Measurements from ENCODE around the gene SALL1. TPM values are rescaled to one million over a fixed set of nuclear protein-coding genes. Genes with fewer than 3 reads are reported as not detected.

The SALL1 gene
- 4.5 TPM for polyA plus RNA-seq
- long read RNA-seq, donor 1, result 0 reads
- long read RNA-seq, donor 2, result 0 reads
- long read RNA-seq, donor 3, result 0 reads
- long read RNA-seq, donor 4, result 0 reads
- long read RNA-seq, donor 5, full-length matches to known transcripts, result 1 of 1 reads
- long read RNA-seq, donor 5, partial matches to known transcripts, result 0 of 1 reads
- long read RNA-seq, donor 5, other reads (novel, unspliced or antisense), result 0 of 1 reads
- long read RNA-seq, donor 6, result 0 reads
- long read RNA-seq, donor 7, result 0 reads
- long read RNA-seq, donor 8, result 0 reads
- long read RNA-seq, donor 9, result 0 reads
- long read RNA-seq, donor 10, result 0 reads
- long read RNA-seq, donor 11, partial matches to known transcripts, result 0 of 1 reads
- long read RNA-seq, donor 11, other reads (novel, unspliced or antisense), result 0 of 1 reads

- DNase-seq, result no peak
- H3K36me3 ChIP-seq (ENCODE audit: control insufficient read depth, insufficient read depth, low read length), result no peaks in the 10 kb centered on the region
- H3K4me1 ChIP-seq (ENCODE audit: control insufficient read depth, insufficient read depth, low read length), result peaks cover 10% of the 10 kb centered on the region
- H3K4me3 ChIP-seq (ENCODE audit: low read length), result peak within 1 kb of the TSS; percentile 44
- WGBS (ENCODE audit: insufficient coverage, low lambda C conversion rate), result no CpG with 5 or more reads among the region's 38 CpGs
- H3K9me3 ChIP-seq (ENCODE audit: control insufficient read depth, low read depth, low read length), result peaks cover 11% of the 10 kb centered on the region
- peak within 1 kb of the TSS; percentile 38 for H3K27ac ChIP-seq (ENCODE audit: low read length)
- peaks cover 93% of the 10 kb centered on the region for H3K27me3 ChIP-seq (ENCODE audit: control insufficient read depth, insufficient read depth, low read length)
Measured at GRCh38 chr16:51150888-51151320, at the start of gene SALL1. Gene SALL1 (minus strand): TSS chr16:51151270. CDS start chr16:51151241, 29 bp downstream.

GRCh38 chr16:51200793-51201192, 49.7 kb upstream of the SALL1 start:
- DNase-seq, result no peak
- Histone ChIP-seq H3K36me3 (ENCODE audit: control insufficient read depth, insufficient read depth, low read length) (no peaks in the 10 kb centered on the region), H3K27ac (ENCODE audit: low read length) (no peak overlapping the region), H3K27me3 (ENCODE audit: control insufficient read depth, insufficient read depth, low read length) (peaks cover 8% of the 10 kb centered on the region), H3K4me1 (ENCODE audit: control insufficient read depth, insufficient read depth, low read length) (no peaks in the 10 kb centered on the region), H3K4me3 (ENCODE audit: low read length) (no peak overlapping the region), H3K9me3 (ENCODE audit: control insufficient read depth, low read depth, low read length) (no peaks in the 10 kb centered on the region)
- 80% methylated on average over 1 of the region's 2 CpGs for WGBS (ENCODE audit: insufficient coverage, low lambda C conversion rate)

- no peak for DNase-seq
- Histone ChIP-seq H3K4me3 (ENCODE audit: low read length) (no peak overlapping the region), H3K4me1 (ENCODE audit: control insufficient read depth, insufficient read depth, low read length) (no peaks in the 10 kb centered on the region), H3K27ac (ENCODE audit: low read length) (no peak overlapping the region), H3K36me3 (ENCODE audit: control insufficient read depth, insufficient read depth, low read length) (no peaks in the 10 kb centered on the region), H3K27me3 (ENCODE audit: control insufficient read depth, insufficient read depth, low read length) (peaks cover 8% of the 10 kb centered on the region), H3K9me3 (ENCODE audit: control insufficient read depth, low read depth, low read length) (no peaks in the 10 kb centered on the region)
- no CpG with 5 or more reads among the region's 8 CpGs for WGBS (ENCODE audit: insufficient coverage, low lambda C conversion rate)
Measured at GRCh38 chr16:51197953-51198748, 47.1 kb upstream of the SALL1 start.

- peaks cover 16% of the 10 kb centered on the region for H3K27me3 ChIP-seq (ENCODE audit: control insufficient read depth, insufficient read depth, low read length)
- no peak for DNase-seq
- WGBS (ENCODE audit: insufficient coverage, low lambda C conversion rate), result no CpG with 5 or more reads among the region's 3 CpGs
- H3K9me3 ChIP-seq (ENCODE audit: control insufficient read depth, low read depth, low read length), result no peaks in the 10 kb centered on the region
- no peaks in the 10 kb centered on the region for H3K36me3 ChIP-seq (ENCODE audit: control insufficient read depth, insufficient read depth, low read length)
- H3K4me1 ChIP-seq (ENCODE audit: control insufficient read depth, insufficient read depth, low read length), result no peaks in the 10 kb centered on the region
- no peak overlapping the region for H3K27ac ChIP-seq (ENCODE audit: low read length)
- H3K4me3 ChIP-seq (ENCODE audit: low read length), result no peak overlapping the region
Measured at GRCh38 chr16:51193879-51194278, 42.8 kb upstream of the SALL1 start.

GRCh38 chr16:51184702-51185433, 33.8 kb upstream of the SALL1 start:
- WGBS (ENCODE audit: insufficient coverage, low lambda C conversion rate), result no CpG with 5 or more reads among the region's 8 CpGs
- peak overlapping the region; percentile 29 for H3K27ac ChIP-seq (ENCODE audit: low read length)
- no peaks in the 10 kb centered on the region for H3K36me3 ChIP-seq (ENCODE audit: control insufficient read depth, insufficient read depth, low read length)
- no peak overlapping the region for H3K4me3 ChIP-seq (ENCODE audit: low read length)
- no peaks in the 10 kb centered on the region for H3K4me1 ChIP-seq (ENCODE audit: control insufficient read depth, insufficient read depth, low read length)
- H3K9me3 ChIP-seq (ENCODE audit: control insufficient read depth, low read depth, low read length), result no peaks in the 10 kb centered on the region
- peaks cover 29% of the 10 kb centered on the region for H3K27me3 ChIP-seq (ENCODE audit: control insufficient read depth, insufficient read depth, low read length)
- peak in 1 of 2 donors; percentile 30 for DNase-seq

- Histone ChIP-seq H3K27me3 (ENCODE audit: control insufficient read depth, insufficient read depth, low read length) (peaks cover 21% of the 10 kb centered on the region), H3K27ac (ENCODE audit: low read length) (no peak overlapping the region), H3K36me3 (ENCODE audit: control insufficient read depth, insufficient read depth, low read length) (no peaks in the 10 kb centered on the region), H3K4me3 (ENCODE audit: low read length) (no peak overlapping the region), H3K9me3 (ENCODE audit: control insufficient read depth, low read depth, low read length) (no peaks in the 10 kb centered on the region), H3K4me1 (ENCODE audit: control insufficient read depth, insufficient read depth, low read length) (no peaks in the 10 kb centered on the region)
- WGBS (ENCODE audit: insufficient coverage, low lambda C conversion rate), result no CpG with 5 or more reads among the region's 4 CpGs
- peak in 1 of 2 donors; percentile 19 for DNase-seq
Measured at GRCh38 chr16:51181503-51181811, 30.4 kb upstream of the SALL1 start.

GRCh38 chr16:51180719-51181502, 29.8 kb upstream of the SALL1 start:
- Histone ChIP-seq H3K36me3 (ENCODE audit: control insufficient read depth, insufficient read depth, low read length) (no peaks in the 10 kb centered on the region), H3K27ac (ENCODE audit: low read length) (no peak overlapping the region), H3K4me1 (ENCODE audit: control insufficient read depth, insufficient read depth, low read length) (no peaks in the 10 kb centered on the region), H3K27me3 (ENCODE audit: control insufficient read depth, insufficient read depth, low read length) (peaks cover 18% of the 10 kb centered on the region), H3K9me3 (ENCODE audit: control insufficient read depth, low read depth, low read length) (no peaks in the 10 kb centered on the region), H3K4me3 (ENCODE audit: low read length) (no peak overlapping the region)
- WGBS (ENCODE audit: insufficient coverage, low lambda C conversion rate), result 57% methylated on average over 1 of the region's 4 CpGs
- DNase-seq, result no peak

GRCh38 chr16:51175081-51175480, 24.0 kb upstream of the SALL1 start:
- Histone ChIP-seq H3K27me3 (ENCODE audit: control insufficient read depth, insufficient read depth, low read length) (peaks cover 14% of the 10 kb centered on the region), H3K4me3 (ENCODE audit: low read length) (no peak overlapping the region), H3K9me3 (ENCODE audit: control insufficient read depth, low read depth, low read length) (no peaks in the 10 kb centered on the region), H3K27ac (ENCODE audit: low read length) (no peak overlapping the region), H3K4me1 (ENCODE audit: control insufficient read depth, insufficient read depth, low read length) (no peaks in the 10 kb centered on the region), H3K36me3 (ENCODE audit: control insufficient read depth, insufficient read depth, low read length) (no peaks in the 10 kb centered on the region)
- no peak for DNase-seq
- no CpG with 5 or more reads among the region's 3 CpGs for whole genome bisulfite sequencing (ENCODE audit: insufficient coverage, low lambda C conversion rate)

GRCh38 chr16:51172368-51172767, 21.3 kb upstream of the SALL1 start:
- DNase-seq, result no peak
- peaks cover 24% of the 10 kb centered on the region for H3K27me3 ChIP-seq (ENCODE audit: control insufficient read depth, insufficient read depth, low read length)
- H3K9me3 ChIP-seq (ENCODE audit: control insufficient read depth, low read depth, low read length), result no peaks in the 10 kb centered on the region
- H3K4me1 ChIP-seq (ENCODE audit: control insufficient read depth, insufficient read depth, low read length), result no peaks in the 10 kb centered on the region
- no peaks in the 10 kb centered on the region for H3K36me3 ChIP-seq (ENCODE audit: control insufficient read depth, insufficient read depth, low read length)
- 57% methylated on average over 1 of the region's 5 CpGs for WGBS (ENCODE audit: insufficient coverage, low lambda C conversion rate)
- no peak overlapping the region for H3K4me3 ChIP-seq (ENCODE audit: low read length)
- no peak overlapping the region for H3K27ac ChIP-seq (ENCODE audit: low read length)

- Histone ChIP-seq H3K36me3 (ENCODE audit: control insufficient read depth, insufficient read depth, low read length) (no peaks in the 10 kb centered on the region), H3K27ac (ENCODE audit: low read length) (no peak overlapping the region), H3K27me3 (ENCODE audit: control insufficient read depth, insufficient read depth, low read length) (peaks cover 32% of the 10 kb centered on the region), H3K9me3 (ENCODE audit: control insufficient read depth, low read depth, low read length) (no peaks in the 10 kb centered on the region), H3K4me3 (ENCODE audit: low read length) (no peak overlapping the region), H3K4me1 (ENCODE audit: control insufficient read depth, insufficient read depth, low read length) (no peaks in the 10 kb centered on the region)
- WGBS (ENCODE audit: insufficient coverage, low lambda C conversion rate), result no CpG with 5 or more reads among the region's 2 CpGs
- DNase-seq, result no peak
Measured at GRCh38 chr16:51168755-51169154, 17.7 kb upstream of the SALL1 start.
